H1 (cell line): ENCODE measurements around the gene VPS11.

ENCODE experiments used
- BACH1 ChIP-seq: IDR thresholded peaks from 2 replicates; pipeline ENCODE4 v1.6.1; 2012; ENCODE audit warnings: low read length, improper control_type of control experiment
- EP300 ChIP-seq, 2 experiments: IDR thresholded peaks; 1 replicate in 1 of 2; 2 replicates in 1 of 2; pipeline ENCODE4 v1.6.1; 2011 to 2012; ENCODE audit warnings: low read depth in 2 of 2, low read length in 2 of 2, mild to moderate bottlenecking in 2 of 2, borderline replicate concordance in 1 of 2, inconsistent platforms in 1 of 2, moderate library complexity in 1 of 2
- JUND ChIP-seq: IDR thresholded peaks from 2 replicates; pipeline ENCODE4 v1.6.1; 2011; ENCODE audit warnings: mild to moderate bottlenecking, improper control_type of control experiment, low read length
- PHF8 ChIP-seq: fragments of 200-600 bp; sonication (generic); conservative IDR thresholded peaks from 2 replicates; pipeline ENCODE4 v1.7.1; 2012; ENCODE audit warnings: low read depth, mild to moderate bottlenecking, inconsistent platforms, low read length, moderate library complexity
- POLR2A ChIP-seq, 2 experiments: IDR thresholded peaks; 1 replicate in 1 of 2; 2 replicates in 1 of 2; pipeline ENCODE4 v1.6.1; 2011; ENCODE audit warnings: low read depth in 2 of 2, low read length in 2 of 2, mild to moderate bottlenecking in 2 of 2; ENCODE audit errors: control extremely low read depth in 1 of 2
- POLR2AphosphoS5 ChIP-seq: IDR thresholded peaks from 2 replicates; pipeline ENCODE4 v1.6.1; 2011; ENCODE audit warnings: low read depth, low read length
- RNF2 ChIP-seq: fragments of 200-900, 300-1000 bp; sonication (generic); IDR thresholded peaks from 2 replicates; pipeline ENCODE4 v1.7.1; 2016; ENCODE audit warnings: borderline replicate concordance, low read depth, mild to moderate bottlenecking, antibody characterized with exemption, low read length; ENCODE audit not compliant: poor library complexity, severe bottlenecking; ENCODE audit errors: missing control alignments
- SIN3A ChIP-seq, 2 experiments: IDR thresholded peaks in 1 of 2; conservative IDR thresholded peaks in 1 of 2; 2 replicates each; pipeline ENCODE4 v1.6.1; 2011 to 2012; ENCODE audit warnings: low read length in 2 of 2, improper control_type of control experiment in 1 of 2, low read depth in 1 of 2, mild to moderate bottlenecking in 1 of 2
- SP1 ChIP-seq: IDR thresholded peaks from 2 replicates; pipeline ENCODE4 v1.6.1; 2011; ENCODE audit warnings: low read depth, low read length
- SRF ChIP-seq: IDR thresholded peaks from 2 replicates; pipeline ENCODE4 v1.6.1; 2011; ENCODE audit warnings: mild to moderate bottlenecking, low read depth, low read length, moderate library complexity
- SUZ12 ChIP-seq: fragments of 200-600 bp; sonication (generic); IDR thresholded peaks from 2 replicates; pipeline ENCODE4 v1.6.1; 2012; ENCODE audit warnings: mild to moderate bottlenecking, inconsistent platforms, low read length, moderate library complexity, mixed read lengths
- TF ChIP-seq, protein P1 (sequence below), 3 experiments: IDR thresholded peaks; 1 replicate in 2 of 3; 2 replicates in 1 of 3; pipeline versions ENCODE4 v1.5.1 to v1.6.1; 2011; ENCODE audit warnings: low read length in 3 of 3, mild to moderate bottlenecking in 3 of 3, inconsistent platforms in 2 of 3, low read depth in 1 of 3, moderate library complexity in 1 of 3; ENCODE audit not compliant: insufficient read depth in 1 of 3; ENCODE audit errors: control extremely low read depth in 1 of 3
- TF ChIP-seq, protein P2 (sequence below): IDR thresholded peaks from 2 replicates; pipeline ENCODE4 v1.6.1; 2011; ENCODE audit warnings: low read depth, mild to moderate bottlenecking, low read length; ENCODE audit not compliant: insufficient read depth

DNA sequence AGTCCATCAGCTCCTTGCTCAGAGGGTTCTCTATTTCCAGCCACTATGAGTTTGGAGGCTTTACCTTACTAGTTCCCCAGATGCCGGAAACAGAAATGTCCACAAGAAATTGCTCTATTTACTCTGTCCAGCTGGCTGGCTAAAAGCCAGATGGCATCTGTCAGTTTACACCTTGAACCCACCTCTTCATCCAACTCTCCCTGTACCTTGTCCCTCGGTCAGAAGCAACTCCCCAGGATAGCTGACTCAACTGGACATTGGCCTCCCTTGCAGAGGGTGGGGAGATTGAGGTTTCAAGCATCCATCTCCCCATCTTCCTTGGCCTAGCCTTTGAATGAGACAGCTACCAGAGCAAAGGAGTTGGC is 41.2 kb downstream of the VPS11 start:
- no peak for TF ChIP-seq POLR2AphosphoS5
- TF ChIP-seq EP300 (IDR thresholded peaks at IDR 0.05; ENCODE audit: borderline replicate concordance in 1 of 2, low read depth in 2 of 2, low read length in 2 of 2), result no peak
- TF ChIP-seq SRF, result no peak
- TF ChIP-seq JUND, result no peak
- TF ChIP-seq, protein P1, sequence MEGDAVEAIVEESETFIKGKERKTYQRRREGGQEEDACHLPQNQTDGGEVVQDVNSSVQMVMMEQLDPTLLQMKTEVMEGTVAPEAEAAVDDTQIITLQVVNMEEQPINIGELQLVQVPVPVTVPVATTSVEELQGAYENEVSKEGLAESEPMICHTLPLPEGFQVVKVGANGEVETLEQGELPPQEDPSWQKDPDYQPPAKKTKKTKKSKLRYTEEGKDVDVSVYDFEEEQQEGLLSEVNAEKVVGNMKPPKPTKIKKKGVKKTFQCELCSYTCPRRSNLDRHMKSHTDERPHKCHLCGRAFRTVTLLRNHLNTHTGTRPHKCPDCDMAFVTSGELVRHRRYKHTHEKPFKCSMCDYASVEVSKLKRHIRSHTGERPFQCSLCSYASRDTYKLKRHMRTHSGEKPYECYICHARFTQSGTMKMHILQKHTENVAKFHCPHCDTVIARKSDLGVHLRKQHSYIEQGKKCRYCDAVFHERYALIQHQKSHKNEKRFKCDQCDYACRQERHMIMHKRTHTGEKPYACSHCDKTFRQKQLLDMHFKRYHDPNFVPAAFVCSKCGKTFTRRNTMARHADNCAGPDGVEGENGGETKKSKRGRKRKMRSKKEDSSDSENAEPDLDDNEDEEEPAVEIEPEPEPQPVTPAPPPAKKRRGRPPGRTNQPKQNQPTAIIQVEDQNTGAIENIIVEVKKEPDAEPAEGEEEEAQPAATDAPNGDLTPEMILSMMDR (IDR thresholded peaks at IDR 0.05; ENCODE audit: control extremely low read depth in 1 of 3, insufficient read depth in 1 of 3, low read depth in 1 of 3, low read length in 3 of 3), result no peak
- TF ChIP-seq SIN3A (conservative IDR thresholded peaks at IDR 0.05 in 1 of 2, IDR thresholded peaks at IDR 0.05 in 1 of 2; ENCODE audit: low read depth in 1 of 2, low read length in 2 of 2), result no peak
- TF ChIP-seq SP1, result no peak
- TF ChIP-seq POLR2A (IDR thresholded peaks at IDR 0.05; ENCODE audit: control extremely low read depth in 1 of 2, low read depth in 2 of 2, low read length in 2 of 2), result no peak
- TF ChIP-seq PHF8, result no peak
- TF ChIP-seq BACH1, result no peak
- no peak for TF ChIP-seq RNF2
- TF ChIP-seq SUZ12, result no peak
- TF ChIP-seq, protein P2, sequence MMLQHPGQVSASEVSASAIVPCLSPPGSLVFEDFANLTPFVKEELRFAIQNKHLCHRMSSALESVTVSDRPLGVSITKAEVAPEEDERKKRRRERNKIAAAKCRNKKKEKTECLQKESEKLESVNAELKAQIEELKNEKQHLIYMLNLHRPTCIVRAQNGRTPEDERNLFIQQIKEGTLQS, result no peak
